ENCODE results near the gene UROC1. TPM values are rescaled to one million over a fixed set of nuclear protein-coding genes. Genes with fewer than 3 reads are reported as not detected.
A peak's percentile ranks its signal among the peaks of the same experiment; 100 is the strongest.

The UROC1 gene
- total RNA-seq, 1 donor from 2014 or later, result not detected

DNA sequence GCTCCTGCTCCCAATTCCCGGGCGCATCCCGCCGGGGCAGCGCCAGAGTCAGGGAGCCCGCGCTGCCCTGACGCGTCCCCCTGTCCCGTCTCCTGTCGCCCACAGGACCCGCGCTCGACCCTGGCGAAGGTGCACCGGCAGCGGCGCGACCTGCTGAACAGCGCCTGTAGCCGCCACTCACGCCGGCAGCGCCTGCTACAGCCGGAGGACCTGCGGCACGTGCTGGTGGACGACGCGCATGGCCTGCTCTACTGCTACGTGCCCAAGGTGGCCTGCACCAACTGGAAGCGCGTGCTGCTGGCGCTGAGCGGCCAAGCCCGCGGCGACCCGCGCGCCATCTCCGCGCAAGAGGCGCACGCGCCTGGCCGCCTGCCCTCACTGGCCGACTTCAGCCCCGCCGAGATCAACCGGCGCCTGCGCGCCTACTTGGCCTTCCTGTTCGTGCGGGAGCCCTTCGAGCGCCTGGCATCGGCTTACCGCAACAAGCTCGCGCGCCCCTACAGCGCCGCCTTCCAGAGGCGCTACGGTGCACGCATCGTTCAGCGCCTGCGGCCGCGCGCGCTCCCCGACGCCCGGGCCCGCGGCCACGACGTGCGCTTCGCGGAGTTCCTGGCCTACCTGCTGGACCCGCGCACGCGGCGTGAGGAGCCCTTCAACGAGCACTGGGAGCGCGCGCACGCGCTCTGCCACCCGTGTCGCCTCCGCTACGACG, 24.2 kb upstream of the UROC1 start:
- TF ChIP-seq, protein P1, sequence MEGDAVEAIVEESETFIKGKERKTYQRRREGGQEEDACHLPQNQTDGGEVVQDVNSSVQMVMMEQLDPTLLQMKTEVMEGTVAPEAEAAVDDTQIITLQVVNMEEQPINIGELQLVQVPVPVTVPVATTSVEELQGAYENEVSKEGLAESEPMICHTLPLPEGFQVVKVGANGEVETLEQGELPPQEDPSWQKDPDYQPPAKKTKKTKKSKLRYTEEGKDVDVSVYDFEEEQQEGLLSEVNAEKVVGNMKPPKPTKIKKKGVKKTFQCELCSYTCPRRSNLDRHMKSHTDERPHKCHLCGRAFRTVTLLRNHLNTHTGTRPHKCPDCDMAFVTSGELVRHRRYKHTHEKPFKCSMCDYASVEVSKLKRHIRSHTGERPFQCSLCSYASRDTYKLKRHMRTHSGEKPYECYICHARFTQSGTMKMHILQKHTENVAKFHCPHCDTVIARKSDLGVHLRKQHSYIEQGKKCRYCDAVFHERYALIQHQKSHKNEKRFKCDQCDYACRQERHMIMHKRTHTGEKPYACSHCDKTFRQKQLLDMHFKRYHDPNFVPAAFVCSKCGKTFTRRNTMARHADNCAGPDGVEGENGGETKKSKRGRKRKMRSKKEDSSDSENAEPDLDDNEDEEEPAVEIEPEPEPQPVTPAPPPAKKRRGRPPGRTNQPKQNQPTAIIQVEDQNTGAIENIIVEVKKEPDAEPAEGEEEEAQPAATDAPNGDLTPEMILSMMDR (IDR thresholded peaks at IDR 0.05), result no peak
- Mint-ChIP-seq H3K27me3 (no peaks in the 10 kb centered on the region), H3K27ac (no peak overlapping the region), H3K36me3 (ENCODE audit: low read depth) (no peaks in the 10 kb centered on the region), H3K4me3 (no peak overlapping the region), H3K4me1 (no peaks in the 10 kb centered on the region), H3K9me3 (no peaks in the 10 kb centered on the region)
- DNase-seq (peak; percentile 12), ATAC-seq (ENCODE audit: low read depth) (no peak)
- intact Hi-C loops (cut with micrococcal nuclease), result no loop called here
- ChIA-PET POLR2A (no interaction called here), CTCF (no interaction called here)

DNA sequence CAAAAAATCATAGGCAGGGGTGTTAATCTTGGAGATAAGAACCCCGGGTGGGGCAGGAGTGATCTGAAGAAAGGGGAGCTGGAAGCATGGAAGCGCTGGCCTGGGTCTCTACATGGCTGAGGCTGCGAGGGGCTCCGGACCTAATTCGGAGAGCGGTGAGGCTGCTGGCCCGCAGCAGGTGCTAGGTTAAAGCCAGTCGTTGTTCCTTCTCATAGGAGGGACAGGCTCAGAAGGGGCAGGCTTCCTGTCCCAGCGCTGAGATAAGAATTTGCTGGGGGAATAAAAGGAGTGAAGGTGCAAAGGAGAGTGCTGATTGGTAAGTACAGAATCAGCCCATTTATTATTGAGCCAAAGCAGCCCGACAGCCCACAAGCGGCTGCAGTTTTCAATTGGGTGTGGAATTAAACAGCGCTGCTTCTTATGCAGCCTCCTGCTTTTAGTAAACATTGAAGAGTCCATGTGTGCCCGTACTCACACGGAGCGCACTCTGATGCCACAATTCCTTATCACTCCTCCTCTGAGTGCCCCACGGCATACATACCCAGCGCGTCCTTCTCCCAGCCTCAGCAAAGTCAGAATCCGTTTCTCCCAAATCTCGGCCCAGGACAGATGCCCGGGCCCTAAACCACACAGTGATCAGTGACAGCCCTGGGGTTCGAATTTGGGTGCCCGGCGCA, 23.5 kb upstream of the UROC1 start:
- intact Hi-C loops (cut with micrococcal nuclease), result no loop called here
- H3K4me1 Mint-ChIP-seq, result no peaks in the 10 kb centered on the region
- no peak for DNase-seq
- no peak for ATAC-seq (ENCODE audit: low read depth)
- H3K27ac Mint-ChIP-seq, result no peak overlapping the region
- H3K9me3 Mint-ChIP-seq, result no peaks in the 10 kb centered on the region
- POLR2A ChIA-PET, result no interaction called here
- H3K4me3 Mint-ChIP-seq, result no peak overlapping the region
- no peaks in the 10 kb centered on the region for H3K27me3 Mint-ChIP-seq
- TF ChIP-seq, protein P1 (IDR thresholded peaks at IDR 0.05), result no peak
- H3K36me3 Mint-ChIP-seq (ENCODE audit: low read depth), result no peaks in the 10 kb centered on the region
- CTCF ChIA-PET, result no interaction called here

DNA sequence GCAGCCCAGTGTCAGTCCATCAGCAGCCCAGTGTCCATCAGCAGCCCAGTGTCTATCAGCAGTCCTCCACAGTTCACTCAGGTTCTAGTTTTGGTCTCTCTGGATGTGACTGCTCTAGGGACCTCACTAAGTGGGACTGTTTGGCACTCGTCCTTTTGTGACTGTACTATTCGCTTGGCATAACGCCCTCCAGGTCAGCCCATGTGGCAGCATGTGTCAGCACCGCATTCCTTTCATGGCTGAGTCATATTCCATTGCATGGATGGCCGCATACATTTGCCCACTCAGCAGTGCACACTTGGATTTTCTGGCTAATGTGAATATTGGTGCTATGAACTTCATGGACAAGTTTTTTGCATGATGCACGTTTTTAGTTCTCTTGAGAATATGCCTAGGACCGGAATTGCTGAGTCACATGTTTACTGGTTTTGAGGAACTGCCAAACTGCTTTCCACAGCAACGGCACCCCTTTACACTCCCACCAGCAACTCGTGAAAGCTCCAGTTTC, 22.8 kb upstream of the UROC1 start:
- no peaks in the 10 kb centered on the region for H3K27me3 Mint-ChIP-seq
- H3K4me3 Mint-ChIP-seq, result no peak overlapping the region
- no peak for ATAC-seq (ENCODE audit: low read depth)
- H3K4me1 Mint-ChIP-seq, result no peaks in the 10 kb centered on the region
- no peak overlapping the region for H3K27ac Mint-ChIP-seq
- CTCF ChIA-PET, result no interaction called here
- intact Hi-C loops (cut with micrococcal nuclease), result no loop called here
- H3K36me3 Mint-ChIP-seq (ENCODE audit: low read depth), result no peaks in the 10 kb centered on the region
- no peaks in the 10 kb centered on the region for H3K9me3 Mint-ChIP-seq
- TF ChIP-seq, protein P1 (IDR thresholded peaks at IDR 0.05), result no peak
- POLR2A ChIA-PET, result no interaction called here
- DNase-seq, result peak; percentile 1

DNA sequence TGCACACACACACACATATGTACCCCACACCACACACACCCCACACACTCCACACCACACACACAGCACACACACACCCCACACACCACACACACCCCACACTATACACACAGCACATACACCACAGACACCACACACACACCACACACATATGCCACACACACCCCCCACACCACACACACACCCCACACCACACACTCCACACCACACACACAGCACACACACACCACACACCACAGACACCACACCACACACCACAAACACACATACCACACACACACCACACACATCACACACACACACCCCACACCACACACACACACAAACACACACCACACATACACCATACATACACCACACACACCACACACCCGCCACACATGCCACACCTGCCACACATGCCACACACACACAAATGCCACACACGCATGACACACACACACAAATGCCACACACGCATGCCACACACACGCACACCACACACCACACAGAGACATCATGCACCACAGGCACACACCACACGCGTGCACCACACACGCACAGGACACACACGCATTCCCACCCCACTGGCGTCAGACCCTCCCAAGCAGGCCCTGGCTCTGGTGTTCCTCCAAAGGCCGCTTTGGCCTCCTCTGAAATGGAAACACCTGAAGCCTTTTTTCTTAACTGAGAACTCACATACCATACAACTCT, 22.1 kb upstream of the UROC1 start:
- intact Hi-C loops (cut with micrococcal nuclease), result no loop called here
- no peak overlapping the region for H3K27ac Mint-ChIP-seq

More for the DNA sequence above, 22.1 kb upstream of the UROC1 start:
- no peak overlapping the region for H3K4me3 Mint-ChIP-seq
- no peaks in the 10 kb centered on the region for H3K9me3 Mint-ChIP-seq
- CTCF ChIA-PET, result no interaction called here
- no peaks in the 10 kb centered on the region for H3K36me3 Mint-ChIP-seq (ENCODE audit: low read depth)
- TF ChIP-seq, protein P1 (IDR thresholded peaks at IDR 0.05), result no peak
- POLR2A ChIA-PET, result no interaction called here
- DNase-seq (no peak), ATAC-seq (ENCODE audit: low read depth) (no peak)
- no peaks in the 10 kb centered on the region for H3K4me1 Mint-ChIP-seq
- no peaks in the 10 kb centered on the region for H3K27me3 Mint-ChIP-seq
